ENCODE data around the gene SPEF2. TPM values are rescaled to one million over a fixed set of nuclear protein-coding genes. Genes with fewer than 3 reads are reported as not detected.

SPEF2 gene
- polyA plus RNA-seq, 1 donor (not counting 4 experiments of a cell fraction or from before 2014, with no cell fraction given) = 1.6 TPM

- H3K4me2 ChIP-seq (ENCODE audit: control insufficient read depth, extremely low read depth, insufficient read depth, low read depth, low read length) = no peak overlapping the region
- no peaks in the 10 kb centered on the region for H3K27me3 ChIP-seq (ENCODE audit: control insufficient read depth, extremely low read depth, insufficient read depth, low read length)
- DNase-seq (ENCODE audit: low read depth, low spot score) (no peak), FAIRE-seq (no peak)
- H3K4me3 ChIP-seq (ENCODE audit: control insufficient read depth in 2 of 3, extremely low read depth in 1 of 3, insufficient read depth in 2 of 3, low read depth in 1 of 3, low read length in 3 of 3) = no peak overlapping the region
- H3K9me1 ChIP-seq (ENCODE audit: control insufficient read depth, extremely low read depth, insufficient read depth, low read length) = no peaks in the 10 kb centered on the region
- dilution Hi-C loops (cut with MboI; ENCODE audit: extremely low pct_ligation_motif_present, low sequenced_read_pairs) = no loop called here
- H4K20me1 ChIP-seq (ENCODE audit: control insufficient read depth, extremely low read depth, insufficient read depth, low read length) = no peaks in the 10 kb centered on the region
- H3K79me2 ChIP-seq (ENCODE audit: control insufficient read depth, insufficient read depth, low read length) = no peaks in the 10 kb centered on the region
- H3K9me3 ChIP-seq (ENCODE audit: control insufficient read depth, low read depth, low read length) = no peaks in the 10 kb centered on the region
- TF ChIP-seq CTCF (optimal IDR thresholded peaks at IDR 0.05 in 1 of 3, IDR thresholded peaks at IDR 0.05 in 1 of 3, conservative IDR thresholded peaks at IDR 0.05 in 1 of 3; ENCODE audit: extremely low read depth in 1 of 3, insufficient read depth in 2 of 3, low read length in 3 of 3) (no peak), EZH2 (IDR thresholded peaks at IDR 0.05; ENCODE audit: low read length) (no peak)
- H2AFZ ChIP-seq (ENCODE audit: control insufficient read depth, low read length) = no peak overlapping the region
- H3K36me3 ChIP-seq (ENCODE audit: control insufficient read depth in 2 of 2, extremely low read depth in 1 of 2, insufficient read depth in 2 of 2, low read length in 2 of 2) = no peaks in the 10 kb centered on the region
- no peak overlapping the region for H3K27ac ChIP-seq (ENCODE audit: control insufficient read depth, insufficient read depth, low read length)
- H3K4me1 ChIP-seq (ENCODE audit: control insufficient read depth, extremely low read depth, insufficient read depth, low read length) = no peaks in the 10 kb centered on the region
- H3K9ac ChIP-seq (ENCODE audit: control insufficient read depth, extremely low read depth, insufficient read depth, low read length) = no peak overlapping the region
Observed at GRCh38 chr5:35626108-35626507, 8.4 kb downstream of the SPEF2 start.

GRCh38 chr5:35626553-35626952 lies 8.9 kb downstream of the SPEF2 start:
- dilution Hi-C loops (cut with MboI; ENCODE audit: extremely low pct_ligation_motif_present, low sequenced_read_pairs) = no loop called here

More at GRCh38 chr5:35626553-35626952, 8.9 kb downstream of the SPEF2 start:
- H3K4me1 ChIP-seq (ENCODE audit: control insufficient read depth, extremely low read depth, insufficient read depth, low read length) = no peaks in the 10 kb centered on the region
- no peak overlapping the region for H3K4me3 ChIP-seq (ENCODE audit: control insufficient read depth in 2 of 3, extremely low read depth in 1 of 3, insufficient read depth in 2 of 3, low read depth in 1 of 3, low read length in 3 of 3)
- no peak for FAIRE-seq
- no peak overlapping the region for H3K9ac ChIP-seq (ENCODE audit: control insufficient read depth, extremely low read depth, insufficient read depth, low read length)
- DNase-seq (ENCODE audit: low read depth, low spot score) = no peak
- no peak for TF ChIP-seq CTCF (optimal IDR thresholded peaks at IDR 0.05 in 1 of 3, IDR thresholded peaks at IDR 0.05 in 1 of 3, conservative IDR thresholded peaks at IDR 0.05 in 1 of 3; ENCODE audit: extremely low read depth in 1 of 3, insufficient read depth in 2 of 3, low read length in 3 of 3)
- TF ChIP-seq EZH2 (IDR thresholded peaks at IDR 0.05; ENCODE audit: low read length) = no peak
- no peaks in the 10 kb centered on the region for H3K9me3 ChIP-seq (ENCODE audit: control insufficient read depth, low read depth, low read length)
- no peaks in the 10 kb centered on the region for H3K27me3 ChIP-seq (ENCODE audit: control insufficient read depth, extremely low read depth, insufficient read depth, low read length)
- H3K79me2 ChIP-seq (ENCODE audit: control insufficient read depth, insufficient read depth, low read length) = no peaks in the 10 kb centered on the region
- H3K27ac ChIP-seq (ENCODE audit: control insufficient read depth, insufficient read depth, low read length) = no peak overlapping the region
- no peaks in the 10 kb centered on the region for H3K36me3 ChIP-seq (ENCODE audit: control insufficient read depth in 2 of 2, extremely low read depth in 1 of 2, insufficient read depth in 2 of 2, low read length in 2 of 2)
- no peaks in the 10 kb centered on the region for H4K20me1 ChIP-seq (ENCODE audit: control insufficient read depth, extremely low read depth, insufficient read depth, low read length)
- H2AFZ ChIP-seq (ENCODE audit: control insufficient read depth, low read length) = no peak overlapping the region
- H3K9me1 ChIP-seq (ENCODE audit: control insufficient read depth, extremely low read depth, insufficient read depth, low read length) = no peaks in the 10 kb centered on the region
- no peak overlapping the region for H3K4me2 ChIP-seq (ENCODE audit: control insufficient read depth, extremely low read depth, insufficient read depth, low read depth, low read length)
